Activated CD4-positive, alpha-beta T cell treated with anti-CD3 and anti-CD28 coated beads for 24 hours (primary cell): Measurements from ENCODE around the gene STX11.
"Not testable (repeated sequence)": the region's sequence is repeated elsewhere in the genome, so short reads cannot be mapped to it uniquely, and the experiment has no call there.

Experiments used
- DNase-seq, 2 donors: peaks; one replicate each; pipeline ENCODE4 v3.0.0-alpha.2; 2020; ENCODE audit warnings: low read depth in 2 of 2

STX11 gene

GRCh38 chr6:144176043-144176442 lies 25.7 kb downstream of the STX11 start:
- DNase-seq = no peak

GRCh38 chr6:144177726-144178125 lies 27.4 kb downstream of the STX11 start:
- DNase-seq = no peak

- DNase-seq = no peak
Observed at GRCh38 chr6:144178323-144178722, 28.0 kb downstream of the STX11 start.

GRCh38 chr6:144179237-144179636 lies 28.9 kb downstream of the STX11 start:
- DNase-seq = no peak

GRCh38 chr6:144179828-144180227 lies 29.5 kb downstream of the STX11 start:
- DNase-seq = no peak

- not testable (repeated sequence) for DNase-seq
Observed at GRCh38 chr6:144180354-144180753, 30.0 kb downstream of the STX11 start.

- DNase-seq = no peak
Observed at GRCh38 chr6:144181639-144182038, 31.3 kb downstream of the STX11 start.

GRCh38 chr6:144184186-144184585 lies 33.9 kb downstream of the STX11 start:
- not testable (repeated sequence) for DNase-seq

- no peak for DNase-seq
Observed at GRCh38 chr6:144185133-144185836, 35.0 kb downstream of the STX11 start.

GRCh38 chr6:144186817-144187625 lies 36.7 kb downstream of the STX11 start:
- DNase-seq = no peak

- no peak for DNase-seq
Observed at GRCh38 chr6:144189351-144189750, 39.0 kb downstream of the STX11 start.

GRCh38 chr6:144190080-144190479 lies 39.8 kb downstream of the STX11 start:
- DNase-seq = no peak

GRCh38 chr6:144190593-144190992 lies 40.3 kb downstream of the STX11 start:
- no peak for DNase-seq

- DNase-seq = no peak
Observed at GRCh38 chr6:144193181-144193580, 42.9 kb downstream of the STX11 start.

GRCh38 chr6:144194293-144194810 lies 44.0 kb downstream of the STX11 start:
- no peak for DNase-seq

- DNase-seq = no peak
Observed at GRCh38 chr6:144195671-144196270, 45.5 kb downstream of the STX11 start.

- no peak for DNase-seq
Observed at GRCh38 chr6:144197919-144198318, 47.6 kb downstream of the STX11 start.

GRCh38 chr6:144202879-144203468 lies 52.7 kb downstream of the STX11 start:
- DNase-seq = no peak

GRCh38 chr6:144211160-144211559 lies 60.8 kb downstream of the STX11 start:
- DNase-seq = no peak

- no peak for DNase-seq
Observed at GRCh38 chr6:144213315-144213714, 63.0 kb downstream of the STX11 start.

- no peak for DNase-seq
Observed at GRCh38 chr6:144214029-144214428, 63.7 kb downstream of the STX11 start.
